Erythroblast (primary cell): ENCODE measurements around the gene SCGB3A1.

Experiments
- GATA1 ChIP-seq: IDR thresholded peaks from 2 replicates; pipeline ENCODE4 v1.6.1; 2011; ENCODE audit warnings: low read depth, mild to moderate bottlenecking, control low read depth, low read length, moderate library complexity
- POLR2A ChIP-seq: IDR thresholded peaks from 2 replicates; pipeline ENCODE4 v1.6.1; 2011; ENCODE audit warnings: mild to moderate bottlenecking, low read length

DNA sequence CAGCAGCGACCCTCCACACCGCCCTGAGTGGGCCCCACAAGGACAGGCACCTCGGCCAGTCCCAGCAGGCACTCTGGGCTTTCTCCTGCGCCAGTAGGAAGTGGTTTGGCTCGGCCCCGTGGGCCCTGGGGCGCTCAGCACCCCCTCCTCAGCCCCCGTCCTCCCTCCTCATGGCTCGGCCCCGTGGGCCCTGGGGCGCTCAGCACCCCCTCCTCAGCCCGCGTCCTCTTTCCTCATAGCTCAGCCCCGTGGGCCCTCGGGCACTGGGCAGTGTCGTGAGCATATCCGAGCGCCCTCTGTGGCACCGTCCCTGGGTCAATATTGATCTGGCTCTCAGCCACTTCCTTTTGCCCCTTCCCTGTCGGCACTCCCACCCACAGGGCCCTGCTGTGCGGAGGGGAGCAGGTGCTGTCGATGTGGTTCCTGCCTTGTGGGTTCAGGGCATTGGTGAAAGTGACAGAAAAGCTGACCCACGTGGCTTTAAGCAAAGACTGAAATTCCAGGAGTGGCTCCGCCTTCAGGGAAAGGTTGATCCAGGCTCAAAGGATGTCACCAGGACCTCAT is 5.5 kb upstream of the SCGB3A1 start:
- TF ChIP-seq POLR2A: no peak
- no peak for TF ChIP-seq GATA1
